B cell (primary cell): Measurements from ENCODE around the gene MARVELD1. TPM values are rescaled to one million over a fixed set of nuclear protein-coding genes. Genes with fewer than 3 reads are reported as not detected.

Experiments used
- ATAC-seq: fragments of 200-7000 bp; cut with Tn5 transposase; one replicate; pipeline ENCODE4 v1.10.0; 2021; ENCODE audit warnings: low read depth, mild to moderate bottlenecking, moderate number of reproducible peaks, moderate library complexity
- CTCF ChIA-PET: fragments of 350-600 bp; sonication (Branson Sonifier 250); formaldehyde crosslinking; loops from one replicate; lab custom pipeline; 2021; ENCODE audit warnings: antibody characterized with exemption, inconsistent platforms; lab: Charles Lee
- POLR2A ChIA-PET: fragments of 350-600 bp; sonication (Branson Sonifier 250); formaldehyde crosslinking; loops from one replicate; lab custom pipeline; 2021; ENCODE audit warnings: antibody characterized with exemption; lab: Charles Lee
- DNase-seq: peaks from one replicate; pipeline ENCODE4 v3.0.0; 2013
- H2AFZ ChIP-seq: 2 replicates; pipeline ENCODE4 v1.6.1; 2012; ENCODE audit warnings: mild to moderate bottlenecking, low read depth, low read length; ENCODE audit not compliant: insufficient read depth, poor library complexity, severe bottlenecking
- H3K27ac ChIP-seq, 2 donors: 1 replicate in 1 of 2; 2 replicates in 1 of 2; pipeline ENCODE4 v1.5.1; 2012 to 2013; ENCODE audit warnings: low read length in 2 of 2, mild to moderate bottlenecking in 2 of 2, moderate library complexity in 1 of 2
- H3K27me3 ChIP-seq, 4 experiments: fragments of 200-600 bp in 1 of 4; sonication (generic) in 1 of 4; replicated peaks in 1 of 4; 1 replicate in 2 of 4; 2 replicates in 2 of 4; pipeline versions ENCODE4 v1.6.1 to v1.7.0; 2013 to 2016; ENCODE audit warnings: low read length in 3 of 4, mild to moderate bottlenecking in 2 of 4, mixed read lengths in 1 of 4, moderate library complexity in 1 of 4; ENCODE audit not compliant: insufficient read depth in 4 of 4, control insufficient read depth in 3 of 4; ENCODE audit errors: control extremely low read depth in 1 of 4
- H3K36me3 ChIP-seq, 2 experiments: replicated peaks in 1 of 2; 1 replicate in 1 of 2; 2 replicates in 1 of 2; pipeline versions ENCODE4 v1.6.1 to v1.7.1; 2013; ENCODE audit warnings: low read length in 1 of 2; ENCODE audit not compliant: insufficient read depth in 2 of 2, control insufficient read depth in 1 of 2; ENCODE audit errors: control extremely low read depth in 1 of 2, extremely low read depth in 1 of 2
- H3K4me1 ChIP-seq, 2 donors: fragments of 200-600 bp in 1 of 2; sonication (generic) in 1 of 2; 1 replicate in 1 of 2; 2 replicates in 1 of 2; pipeline versions ENCODE4 v1.5.1 to v1.6.1; 2013 to 2017; ENCODE audit warnings: low read length in 2 of 2; ENCODE audit not compliant: control insufficient read depth in 2 of 2, insufficient read depth in 2 of 2
- H3K4me2 ChIP-seq: replicated peaks from 2 replicates; pipeline ENCODE3; 2012; ENCODE audit warnings: mild to moderate bottlenecking, low read depth, low read length; ENCODE audit not compliant: poor library complexity, severe bottlenecking
- H3K4me3 ChIP-seq, 5 experiments: fragments of 200-600 bp in 1 of 5; sonication (generic) in 1 of 5; 1 replicate in 3 of 5; 2 replicates in 2 of 5; pipeline versions ENCODE4 v1.5.1 to v1.7.0; 2011 to 2016; ENCODE audit warnings: low read length in 4 of 5, mild to moderate bottlenecking in 4 of 5, low read depth in 2 of 5, control low read depth in 1 of 5, moderate library complexity in 1 of 5; ENCODE audit not compliant: insufficient read depth in 1 of 5; ENCODE audit errors: control extremely low read depth in 1 of 5, extremely low read depth in 1 of 5
- H3K79me2 ChIP-seq: fragments of 200-600 bp; sonication (generic); one replicate; pipeline ENCODE4 v1.6.0; 2016; ENCODE audit warnings: low read length; ENCODE audit not compliant: control insufficient read depth, insufficient read depth
- H3K9ac ChIP-seq: fragments of 200-600 bp; sonication (generic); 2 replicates; pipeline ENCODE4 v1.6.1; 2017; ENCODE audit warnings: mild to moderate bottlenecking, low read length, moderate library complexity
- H3K9me3 ChIP-seq, 3 donors: one replicate each; pipeline versions ENCODE4 v1.6.1 to v1.7.1; 2013; ENCODE audit warnings: low read length in 2 of 3; ENCODE audit not compliant: control insufficient read depth in 2 of 3, insufficient read depth in 1 of 3; ENCODE audit errors: control extremely low read depth in 1 of 3
- H4K20me1 ChIP-seq: 2 replicates; pipeline ENCODE4 v1.6.0; 2012; ENCODE audit warnings: mild to moderate bottlenecking, low read length; ENCODE audit not compliant: insufficient read depth, control insufficient read depth, poor library complexity, severe bottlenecking
- H3K27ac Mint-ChIP-seq: one replicate; pipeline ENCODE4 v1.8.0; 2021; ENCODE audit warnings: mixed read lengths
- H3K27me3 Mint-ChIP-seq: one replicate; pipeline ENCODE4 v1.8.0; 2021; ENCODE audit warnings: mixed read lengths
- H3K4me1 Mint-ChIP-seq: one replicate; pipeline ENCODE4 v1.8.0; 2021; ENCODE audit warnings: mixed read lengths
- H3K4me3 Mint-ChIP-seq: one replicate; pipeline ENCODE4 v1.8.0; 2021; ENCODE audit warnings: mixed read lengths
- H3K9me3 Mint-ChIP-seq: one replicate; pipeline ENCODE4 v1.8.0; 2022; ENCODE audit warnings: mixed read lengths; ENCODE audit not compliant: insufficient read depth
- CTCF ChIP-seq: fragments of 200-600 bp; IDR thresholded peaks from one replicate; pipeline ENCODE4 v1.8.0; 2022; ENCODE audit warnings: antibody characterized with exemption, mild to moderate bottlenecking
- EZH2 ChIP-seq: IDR thresholded peaks from 2 replicates; pipeline ENCODE4 v1.6.1; 2012; ENCODE audit warnings: borderline replicate concordance, low read depth, mild to moderate bottlenecking, moderate library complexity, low read length; ENCODE audit not compliant: insufficient read depth, poor library complexity, severe bottlenecking
- WGBS: methylation state at CpG from one replicate; pipeline ENCODE4 v1.1.5; 2013; ENCODE audit warnings: missing lambda C conversion rate; ENCODE audit not compliant: insufficient coverage; 5-methylcytosine and 5-hydroxymethylcytosine counted together
- intact Hi-C: fragments of 100-400 bp; cut with micrococcal nuclease; formaldehyde crosslinking; loops from one replicate; pipeline ENCODE4 v1.10.0; 2022
- polyA plus RNA-seq: library from polyadenylated mRNA; depleted of rRNA; stranded (reverse); fragments of >200 nt; gene quantifications from 2 replicates; pipeline ENCODE4 v1.2.3, GENCODE V29; 2012
- total RNA-seq, 2 donors: library from RNA; stranded (reverse); fragments of 120-200 nt in 1 of 2; gene quantifications; 1 replicate in 1 of 2; 2 replicates in 1 of 2; pipeline versions ENCODE4 v1.2.3 to v1.2.4, GENCODE V29; 2013 to 2022

MARVELD1 gene
- total and polyA plus RNA-seq, 2 donors (not counting 1 experiment from before 2014, with no cell fraction given), result 0.45 to 0.54 TPM

- H3K4me1 Mint-ChIP-seq, result peaks cover 55% of the 10 kb centered on the region
- under 1% methylated on average over 71 of the region's 72 CpGs for WGBS
- H3K79me2 ChIP-seq, result peaks cover 45% of the 10 kb centered on the region
Measured at GRCh38 chr10:97736902-97737769, 23.6 kb downstream of the MARVELD1 start, which contains the start of gene ZFYVE27. Gene ZFYVE27 (plus strand): TSS chr10:97737128. CDS start chr10:97738478, 1,350 bp downstream.

More at GRCh38 chr10:97736902-97737769, 23.6 kb downstream of the MARVELD1 start, which contains the start of gene ZFYVE27:
- no peak for TF ChIP-seq CTCF
- TF ChIP-seq EZH2, result no peak
- H3K4me2 ChIP-seq, result peak within 1 kb of the TSS; percentile 84
- peak within 1 kb of the TSS; percentile 89 for H2AFZ ChIP-seq
- no peaks in the 10 kb centered on the region for H3K27me3 ChIP-seq
- POLR2A ChIA-PET, result interaction anchor here (2.2 kb wide), 2 partner anchors 50 to 97 kb away, joined by 7 to 17 read pairs; partner anchors contain the start of genes AVPI1 and PI4K2A
- H3K9me3 Mint-ChIP-seq, result no peaks in the 10 kb centered on the region
- H3K9ac ChIP-seq, result peak within 1 kb of the TSS; percentile 97
- peak within 1 kb of the TSS; percentile 46 to 97 (median 77) for H3K4me3 ChIP-seq
- intact Hi-C loops, result loop anchor here (1.0 to 5.0 kb wide), 5 partner anchors 50 to 1885 kb away; partner anchors contain the start of genes AVPI1, MMS19, MORN4 and PI4K2A
- peak within 1 kb of the TSS; percentile 100 for H3K27ac Mint-ChIP-seq
- H3K36me3 ChIP-seq, result peaks cover 0 to 20% of the 10 kb centered on the region in 2 experiments
- CTCF ChIA-PET, result interaction anchor here (0.5 to 11.1 kb wide), 11 partner anchors 10 to 1699 kb away, joined by 3 to 267 read pairs (median 9); partner anchors contain the start of genes AVPI1 and MARVELD1
- peaks cover 14% of the 10 kb centered on the region for H4K20me1 ChIP-seq
- no peaks in the 10 kb centered on the region for H3K27me3 Mint-ChIP-seq
- peak within 1 kb of the TSS; percentile 100 for H3K4me3 Mint-ChIP-seq
- H3K4me1 ChIP-seq, result peaks cover 25 to 39% of the 10 kb centered on the region in 2 donors
- DNase-seq, result peak; percentile 98
- ATAC-seq, result peak; percentile 92
- peak within 1 kb of the TSS; percentile 92 to 97 for H3K27ac ChIP-seq
- H3K9me3 ChIP-seq, result no peaks in the 10 kb centered on the region
